Stimulated activated CD8-positive, alpha-beta memory T cell treated with anti-CD3 and anti-CD28 coated beads, Interleukin-4, amount 100 ng/mL, for 24 hours (primary cell): ENCODE results near the gene DCLK1.

Experiments used
- DNase-seq: peaks from one replicate; pipeline ENCODE4 v3.0.0-alpha.2; 2020; ENCODE audit warnings: low read depth

The DCLK1 gene

DNA sequence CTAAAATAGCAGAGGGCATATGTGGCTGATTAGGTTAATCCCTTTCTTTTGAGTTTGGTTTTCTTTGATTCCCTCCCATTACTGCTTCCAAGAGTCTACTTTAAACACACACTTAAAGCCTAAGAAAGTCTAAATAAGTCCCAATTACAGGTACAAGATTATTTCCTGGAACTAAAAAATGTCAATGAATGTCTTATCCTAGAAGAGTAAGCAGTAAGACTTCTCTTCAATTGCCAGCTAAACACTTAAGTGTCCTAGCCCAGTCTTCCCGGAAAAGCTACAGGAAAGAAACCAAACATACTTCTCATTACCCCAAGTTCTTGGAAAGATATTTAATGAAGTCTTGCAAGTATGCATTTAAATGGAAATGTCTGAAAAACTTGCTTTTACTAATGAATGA lies 233.1 kb downstream of the DCLK1 start:
- no peak for DNase-seq

DNA sequence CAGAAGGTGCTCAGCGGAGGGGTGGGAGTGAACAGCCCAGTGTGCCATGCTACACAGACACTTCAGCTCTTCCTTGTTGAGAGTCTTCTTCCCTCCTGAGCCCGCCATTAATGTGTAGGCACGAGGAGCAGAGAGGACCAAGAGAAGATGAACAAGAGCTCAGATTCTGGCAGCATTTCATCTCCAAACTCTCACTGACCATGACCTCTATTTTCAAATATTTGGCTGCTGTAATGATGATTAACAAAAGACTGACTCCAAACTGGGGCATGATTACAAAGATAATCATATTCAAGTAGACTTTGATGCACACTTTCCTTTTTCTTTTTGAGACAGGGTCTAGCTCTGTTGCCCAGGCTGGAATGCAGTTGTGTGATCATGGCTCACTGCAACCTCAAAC lies 236.5 kb downstream of the DCLK1 start:
- DNase-seq, result no peak

DNA sequence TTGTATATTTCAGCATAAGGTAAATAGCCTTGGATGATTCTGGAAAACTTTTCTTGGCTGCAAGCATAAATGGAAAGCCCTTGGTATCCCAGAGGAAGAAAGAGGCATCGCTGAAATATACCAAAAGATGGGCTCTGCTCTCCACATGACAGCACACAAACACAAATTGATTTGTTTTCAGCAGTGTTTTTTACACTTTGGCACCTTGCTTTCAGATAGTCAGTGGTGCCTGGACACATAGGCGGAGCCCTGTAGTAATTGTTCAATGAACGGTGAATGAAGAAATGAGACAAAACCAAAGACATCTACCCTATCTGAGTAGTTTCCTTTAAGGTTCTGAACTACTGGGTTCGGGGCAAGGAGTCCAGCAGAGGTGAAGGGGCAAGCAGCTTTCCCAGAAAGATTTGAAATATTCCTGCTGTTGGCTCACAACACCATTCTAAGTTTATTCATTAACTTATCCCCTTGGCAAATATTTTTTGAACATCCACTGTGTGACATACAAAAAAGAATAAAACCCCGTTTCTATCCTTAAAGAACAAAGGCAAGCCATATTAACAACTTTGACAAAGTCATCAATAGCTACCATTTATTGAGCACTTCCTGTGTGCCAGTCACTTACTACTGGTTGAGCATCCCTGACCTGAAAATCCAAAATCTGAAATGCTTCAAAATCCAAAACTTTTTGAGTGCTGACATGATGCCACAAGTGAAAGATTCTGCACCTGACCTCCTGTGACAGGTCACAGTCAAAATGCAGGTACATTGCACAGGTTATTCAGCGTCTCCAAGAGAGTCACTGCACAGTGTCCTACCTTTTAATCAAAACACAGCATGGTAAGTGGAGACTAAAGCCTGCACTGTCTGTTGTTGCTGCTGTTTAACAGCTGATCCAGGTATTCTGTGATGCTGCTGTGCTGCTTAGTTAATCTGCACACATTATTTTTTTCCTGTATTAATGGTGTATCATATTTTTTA lies 238.1 kb downstream of the DCLK1 start:
- DNase-seq, result no peak

DNA sequence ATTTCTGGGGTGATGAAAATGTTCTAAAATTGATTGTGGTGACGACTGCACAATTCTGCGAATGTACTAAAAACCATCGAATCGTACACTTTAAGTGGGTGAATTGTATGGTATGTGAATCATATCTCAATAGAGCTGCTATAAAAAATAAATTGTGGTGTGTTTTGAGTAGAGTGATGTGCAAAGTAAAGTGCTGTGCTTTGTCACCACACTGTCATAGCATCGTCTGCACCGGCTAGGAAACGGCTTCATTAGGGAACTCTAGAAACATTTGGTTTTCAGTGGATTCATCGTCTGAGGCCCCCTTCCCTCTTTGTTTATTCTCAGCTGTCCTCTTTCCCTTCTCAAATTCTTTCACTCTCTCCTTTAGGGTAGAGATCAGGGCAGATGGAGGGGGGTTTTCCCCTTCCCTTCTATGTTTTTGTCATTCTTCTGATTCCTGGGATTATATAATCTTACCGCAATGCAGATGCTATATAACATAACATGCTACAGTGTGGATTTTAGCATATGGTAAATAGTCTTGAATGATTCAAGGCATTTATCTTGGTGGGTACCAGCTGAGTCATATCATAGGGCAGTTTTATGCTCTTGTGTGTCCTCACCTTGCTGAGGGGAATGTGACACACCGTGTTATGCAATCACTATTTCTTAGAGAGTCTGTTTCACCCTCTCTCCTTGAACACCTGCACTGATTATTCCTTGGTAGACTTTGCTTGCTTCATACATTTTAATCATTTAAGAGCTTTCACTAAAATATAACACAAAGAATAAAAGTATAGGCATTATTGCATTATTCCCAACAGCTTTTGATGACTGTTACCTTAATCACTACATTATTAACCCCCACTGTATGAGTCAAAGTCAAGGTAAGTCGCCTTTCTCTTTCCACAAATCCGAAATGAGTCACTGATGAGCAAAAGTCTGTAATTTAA lies 239.4 kb downstream of the DCLK1 start:
- no peak for DNase-seq

DNA sequence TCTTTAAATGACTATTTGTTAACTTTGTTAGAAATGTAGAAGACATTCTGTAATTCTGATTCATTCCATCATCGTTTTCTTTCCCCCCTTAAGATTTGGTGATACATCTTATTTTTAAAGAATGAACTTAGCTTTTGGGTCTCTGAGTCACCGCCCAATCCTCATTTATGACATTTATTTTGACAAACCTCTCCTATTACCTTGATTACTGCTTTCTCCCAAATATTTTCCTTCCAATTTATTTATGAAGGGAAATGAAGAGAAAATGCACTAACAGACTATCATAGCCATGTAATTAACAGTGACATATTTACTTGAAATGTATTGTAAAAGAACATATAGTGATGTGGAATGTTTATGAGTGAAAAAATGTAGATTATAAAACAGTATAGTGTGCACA lies 241.6 kb downstream of the DCLK1 start:
- DNase-seq, result no peak

DNA sequence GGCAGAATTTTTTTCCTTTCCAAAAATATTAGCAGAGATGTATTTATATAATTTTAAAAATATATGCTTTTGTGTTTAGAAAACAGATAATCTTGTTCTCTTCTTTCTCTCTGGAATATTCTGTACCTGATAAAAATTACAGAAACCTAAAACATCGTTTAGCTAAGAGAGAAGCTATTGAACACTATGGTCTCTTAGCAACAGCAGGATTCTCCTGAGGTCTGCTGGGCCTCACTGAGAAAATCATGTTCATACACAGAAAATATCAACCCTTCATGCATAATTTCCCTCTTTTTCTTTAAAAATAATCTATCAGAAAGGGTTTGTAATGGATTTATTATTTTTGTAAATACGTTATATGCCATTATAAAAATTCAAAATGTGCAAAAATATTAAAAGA lies 242.2 kb downstream of the DCLK1 start:
- no peak for DNase-seq

DNA sequence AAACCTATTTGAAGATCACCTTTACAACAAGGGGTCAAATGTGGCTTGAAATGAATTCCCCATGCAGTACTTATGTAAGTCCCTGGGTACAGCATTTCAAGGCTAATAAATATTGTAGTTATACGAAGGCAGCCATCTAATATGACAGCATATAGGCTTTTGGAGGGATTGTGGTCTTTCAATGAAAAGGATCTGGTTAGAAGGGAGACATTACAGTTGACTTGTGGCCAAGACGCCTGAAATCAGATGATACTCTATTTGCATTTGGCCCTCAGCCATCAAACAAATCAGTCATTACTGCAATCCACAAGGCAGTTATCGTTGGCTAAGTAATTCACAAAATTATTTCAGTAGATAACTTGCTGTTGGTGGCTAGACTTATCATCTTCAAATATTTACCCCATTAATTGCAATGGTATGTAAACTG lies 242.7 kb downstream of the DCLK1 start:
- no peak for DNase-seq

DNA sequence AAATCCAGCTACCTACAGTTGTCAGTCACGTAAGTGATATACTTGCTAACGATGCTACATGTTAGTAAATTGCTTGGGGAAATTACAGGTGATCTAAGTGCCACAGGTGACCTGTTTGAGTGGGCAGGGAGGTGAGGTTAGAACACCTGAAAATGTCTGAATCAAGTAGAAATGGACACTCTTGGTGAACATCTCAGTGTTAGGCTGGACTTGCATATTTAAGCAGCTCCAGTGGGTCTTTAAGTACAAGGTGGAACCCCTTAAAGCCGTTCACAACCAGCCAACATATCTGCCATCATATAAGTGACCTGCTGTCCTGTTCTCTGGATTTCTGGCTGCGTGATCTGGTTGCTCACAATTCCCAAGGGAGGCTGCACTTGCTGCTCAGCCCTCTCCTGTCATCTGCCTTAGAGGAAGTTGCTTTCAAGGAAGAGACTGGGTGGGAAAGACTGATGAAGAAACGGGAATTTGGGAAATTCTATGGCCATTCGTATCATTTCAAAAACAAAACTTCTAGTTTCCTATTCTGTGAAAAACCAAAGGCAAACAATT lies 244.0 kb downstream of the DCLK1 start:
- no peak for DNase-seq

DNA sequence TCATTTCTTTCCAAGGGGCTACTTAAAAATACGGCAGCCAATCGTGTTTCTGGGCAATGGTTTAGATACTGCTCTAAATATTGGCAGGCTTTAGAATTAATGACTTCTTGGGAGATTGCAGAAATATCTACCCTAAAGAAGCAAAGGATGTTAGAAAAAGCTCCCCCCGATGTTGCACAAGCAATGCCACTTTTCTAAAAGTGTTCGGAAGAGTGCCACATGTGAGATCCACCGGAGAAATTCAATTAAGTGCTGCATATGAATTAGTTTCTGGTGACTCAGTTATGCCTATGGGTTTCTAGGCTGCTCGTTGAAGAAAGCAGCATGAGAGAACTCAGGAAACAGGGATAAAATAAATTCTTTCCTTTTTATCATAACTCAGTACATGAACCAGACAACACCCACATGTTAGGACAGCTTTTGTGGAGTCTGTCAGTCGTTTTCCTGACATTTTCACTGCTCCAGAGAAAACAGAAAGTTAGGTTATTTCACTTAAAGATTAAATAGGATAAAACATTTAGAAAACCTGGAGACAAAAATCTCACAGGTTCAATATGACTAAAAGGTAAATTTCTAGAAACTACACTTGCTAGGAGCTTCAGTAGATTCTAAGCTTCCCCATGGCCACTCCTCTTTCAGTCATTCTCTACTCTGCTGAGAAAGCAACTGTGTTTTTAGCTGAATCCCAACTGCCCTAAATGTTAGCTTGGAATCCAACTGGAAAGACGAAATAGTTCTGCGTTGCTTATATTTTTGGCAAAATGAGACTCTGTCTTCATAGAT lies 244.7 kb downstream of the DCLK1 start:
- DNase-seq, result no peak

DNA sequence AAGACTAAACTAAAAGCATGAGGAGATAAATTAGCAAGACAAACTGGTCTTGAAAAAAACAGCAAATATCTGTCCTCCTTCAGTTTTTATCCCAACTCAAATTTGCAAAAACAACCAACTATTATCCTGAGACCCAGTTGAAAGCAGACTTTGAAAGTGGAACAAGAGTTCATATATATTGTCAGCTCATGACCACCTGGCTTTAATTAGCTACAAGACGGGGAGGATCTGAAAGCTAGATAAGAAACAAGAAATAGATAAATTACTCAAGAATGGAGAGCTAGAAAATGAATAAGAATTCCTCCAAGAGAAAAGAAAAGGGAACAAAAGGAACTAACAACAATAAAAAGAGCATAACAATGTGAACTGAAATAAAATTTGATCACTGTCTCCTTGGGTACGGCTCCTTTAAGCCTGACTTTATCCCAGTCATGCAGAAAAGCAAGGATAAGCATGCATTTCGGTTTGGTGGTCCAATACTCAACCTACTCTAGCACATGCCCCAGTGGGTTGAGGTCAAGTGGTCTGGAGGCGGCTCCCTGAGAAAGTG lies 246.9 kb downstream of the DCLK1 start:
- DNase-seq, result no peak

DNA sequence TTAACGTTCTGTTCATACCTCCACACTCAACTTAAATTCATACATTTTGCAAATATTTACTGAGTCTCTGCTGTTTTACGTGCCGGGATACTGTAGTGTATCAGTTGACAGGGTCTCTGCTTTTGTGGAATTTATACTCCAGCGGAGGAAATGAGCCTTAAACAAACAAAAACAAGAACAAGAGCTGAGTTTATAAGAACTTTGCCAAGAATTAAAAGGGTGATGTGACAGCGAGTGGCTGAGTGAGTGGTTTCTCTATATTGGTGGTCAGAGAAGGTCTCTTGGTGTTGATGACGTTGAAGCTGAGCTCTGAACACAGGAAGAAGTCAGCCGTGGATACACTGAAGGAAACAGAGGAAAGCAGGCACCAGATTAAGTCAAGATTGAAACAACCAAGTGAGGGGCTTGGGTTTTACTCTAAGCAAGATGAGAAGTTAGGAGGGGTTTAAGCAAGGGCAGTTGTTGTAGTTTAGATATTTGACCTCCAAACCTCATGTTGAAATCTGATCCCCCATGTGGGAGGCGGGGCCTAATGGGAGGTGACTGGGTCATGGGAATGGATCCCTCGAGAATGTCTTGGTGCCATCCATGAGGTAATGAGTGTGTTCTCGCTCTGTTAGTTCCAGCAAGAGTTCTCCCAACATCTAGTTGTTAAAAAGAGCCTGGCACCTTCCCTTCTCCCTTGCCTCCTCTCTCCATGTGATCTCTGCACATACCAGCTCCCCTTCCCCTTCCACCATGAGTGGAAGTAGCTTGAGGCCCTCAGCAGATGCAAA lies 248.3 kb downstream of the DCLK1 start:
- no peak for DNase-seq

DNA sequence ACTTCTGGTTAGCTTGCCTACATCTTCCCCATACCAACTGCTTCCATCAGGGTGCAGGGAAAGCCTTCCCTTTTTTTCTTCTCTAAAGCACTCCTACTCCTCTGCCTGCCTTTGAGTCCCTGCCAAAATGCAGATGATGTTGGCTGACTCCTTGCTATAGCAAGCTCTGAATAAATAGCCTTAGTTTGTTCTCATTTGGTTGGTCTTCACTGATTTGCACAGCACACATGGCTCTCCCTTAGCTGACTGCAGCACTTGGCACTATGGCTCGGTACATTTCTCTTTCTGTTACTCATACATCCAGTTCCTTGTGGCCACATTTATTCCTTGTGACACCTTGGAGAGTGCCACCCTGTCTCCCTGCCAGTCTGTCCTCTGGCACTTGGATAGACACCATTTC lies 249.8 kb downstream of the DCLK1 start:
- DNase-seq, result no peak

DNA sequence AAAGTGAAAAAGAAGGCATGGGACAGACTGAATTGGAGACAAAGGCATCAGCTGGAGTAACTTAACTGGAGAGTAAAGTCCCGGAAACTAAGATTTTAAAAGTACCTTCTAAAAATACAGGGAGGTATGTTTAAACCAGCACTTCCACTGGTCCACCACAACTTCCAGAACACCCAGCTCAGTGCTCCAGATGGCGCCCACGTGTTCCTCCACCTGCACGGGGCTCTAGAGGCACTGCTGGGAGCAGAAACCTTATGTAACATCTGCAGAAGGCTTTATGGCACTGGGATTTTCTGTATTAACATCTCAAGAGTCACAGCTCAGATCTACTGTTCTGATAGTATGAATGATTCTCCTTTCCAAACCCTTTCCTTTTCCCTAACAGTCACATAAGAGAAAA lies 252.1 kb downstream of the DCLK1 start:
- DNase-seq, result no peak

DNA sequence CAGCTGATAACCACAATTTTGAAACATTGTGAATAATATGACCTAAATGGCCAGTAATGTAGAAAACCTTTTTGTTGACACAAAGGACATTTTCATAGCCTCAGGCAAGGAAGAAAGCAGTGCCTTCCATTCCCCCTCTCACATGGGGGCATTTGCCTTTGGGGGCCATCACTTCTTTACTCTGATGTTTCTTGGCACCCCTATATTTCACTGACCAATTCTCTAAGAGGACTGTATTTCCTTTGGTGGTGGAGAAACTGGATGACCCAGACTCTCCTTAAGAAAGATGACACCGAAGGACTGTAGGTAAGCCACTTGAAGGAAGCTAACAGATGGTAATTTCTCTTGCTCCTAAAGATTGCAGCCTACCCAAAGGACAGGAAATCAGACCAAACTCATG lies 254.6 kb downstream of the DCLK1 start:
- no peak for DNase-seq

DNA sequence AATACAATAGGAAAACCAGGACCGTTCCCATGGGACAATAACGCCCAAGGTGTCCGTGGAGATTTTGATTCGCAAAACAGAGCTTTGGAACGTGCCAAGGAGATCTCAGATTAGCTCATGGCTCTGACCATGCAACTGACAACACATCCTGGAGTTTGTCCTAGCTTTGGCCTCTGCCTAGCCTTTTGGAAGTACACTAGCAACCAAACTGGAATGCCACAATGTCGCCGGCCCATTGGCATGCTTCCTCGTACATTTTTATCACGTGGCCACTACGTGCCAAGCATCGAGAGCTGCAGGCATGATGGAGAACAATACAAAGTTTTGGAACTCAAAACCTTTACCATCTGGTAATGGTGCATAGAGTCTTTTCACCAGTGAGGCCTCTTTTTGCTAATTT lies 256.5 kb downstream of the DCLK1 start:
- no peak for DNase-seq

DNA sequence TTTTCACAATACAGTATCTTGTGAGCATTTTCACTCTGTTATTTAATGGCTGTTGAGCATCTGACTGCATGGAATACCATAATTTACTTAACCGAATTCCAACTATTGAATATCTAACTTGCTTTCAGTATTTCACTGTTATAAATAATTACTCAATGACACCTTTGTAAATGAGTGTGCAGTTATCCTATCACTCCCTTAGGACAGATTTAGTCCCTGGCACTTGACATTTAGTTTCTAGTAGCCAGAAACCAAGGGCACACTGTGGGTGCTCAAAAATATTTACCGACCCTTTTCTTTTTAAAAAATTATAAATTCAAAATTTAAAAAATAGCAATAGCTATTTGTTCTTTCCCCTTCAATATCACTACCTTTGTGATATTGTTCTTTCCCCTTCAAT lies 258.8 kb downstream of the DCLK1 start:
- DNase-seq, result no peak

DNA sequence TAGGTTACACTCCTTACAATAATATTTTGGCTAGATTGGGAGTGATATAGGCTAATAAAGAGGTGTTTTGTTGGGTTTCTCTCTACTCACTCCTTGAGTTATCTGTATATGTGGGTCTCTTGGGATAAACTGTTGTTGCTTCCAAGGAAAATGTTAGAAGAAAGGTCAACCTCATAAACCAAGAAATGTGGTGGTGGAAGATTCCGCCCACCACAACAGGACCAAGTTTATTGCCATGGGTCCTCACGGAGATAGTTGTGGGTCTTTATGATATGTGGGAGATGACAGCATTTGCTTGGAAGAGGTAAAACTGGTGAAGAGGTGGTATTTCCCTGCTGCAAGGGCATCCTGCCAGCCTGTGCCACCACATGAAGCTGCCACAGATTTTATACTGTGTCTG lies 259.6 kb downstream of the DCLK1 start:
- no peak for DNase-seq

DNA sequence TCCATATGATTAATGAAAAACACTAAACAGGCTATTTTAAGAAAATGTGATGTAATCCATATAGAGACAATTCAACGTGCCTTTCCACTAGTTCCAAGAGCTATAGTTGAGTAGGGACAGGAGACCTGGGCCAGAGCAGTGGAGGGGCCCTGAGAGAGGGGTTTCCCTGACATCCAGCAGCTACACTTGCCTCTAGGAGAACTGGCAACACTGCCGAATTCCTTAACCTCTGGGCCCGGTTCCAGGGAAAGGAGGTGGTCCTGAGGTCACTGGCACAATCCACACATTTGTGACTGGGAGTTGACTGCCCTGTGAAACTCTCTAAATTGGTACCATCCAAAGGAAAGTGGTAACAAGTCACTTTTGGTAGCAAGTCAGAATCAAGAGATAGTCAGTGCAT lies 264.4 kb downstream of the DCLK1 start:
- no peak for DNase-seq

DNA sequence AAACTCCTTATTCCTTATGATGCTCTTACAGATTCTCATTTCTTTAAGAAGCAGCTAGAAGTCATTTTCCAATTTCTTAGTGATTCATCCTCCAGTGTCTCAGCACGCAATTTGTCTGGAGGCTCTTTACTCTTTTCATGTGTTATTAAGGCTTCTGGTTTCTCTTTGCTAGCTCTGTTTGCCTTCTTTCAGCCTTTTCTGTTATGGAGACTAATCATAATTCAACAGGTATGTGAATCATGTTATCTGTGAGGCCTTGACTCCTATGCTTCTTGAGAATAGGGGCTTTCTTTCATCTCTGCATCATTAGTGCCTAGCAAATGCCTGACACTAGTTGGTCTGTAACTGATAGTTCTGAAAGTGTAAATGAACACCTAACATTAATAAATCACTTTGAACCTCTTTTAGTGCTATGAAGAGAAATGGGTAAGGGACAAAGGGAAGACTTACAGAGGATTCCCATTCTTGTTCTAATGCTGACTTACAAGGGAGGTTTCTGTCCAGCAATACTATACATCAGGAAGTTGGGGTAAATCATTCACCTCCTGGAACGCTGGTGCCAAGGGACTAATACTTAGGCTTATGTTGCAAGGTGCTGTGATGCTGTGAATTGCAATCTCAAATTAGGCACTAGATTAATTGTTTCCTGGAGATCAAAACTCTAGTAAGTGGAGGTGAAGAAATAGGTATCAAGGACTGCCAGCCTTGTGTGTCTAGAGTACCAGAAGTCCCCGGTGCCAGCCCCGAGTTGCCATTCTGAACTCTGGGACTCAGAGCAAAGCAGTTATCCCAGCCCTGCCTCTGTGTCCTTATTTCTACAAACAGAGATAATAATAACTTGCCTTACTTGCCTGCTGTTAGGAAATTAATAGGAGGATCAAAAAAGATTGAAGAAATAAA lies 265.6 kb downstream of the DCLK1 start:
- no peak for DNase-seq

DNA sequence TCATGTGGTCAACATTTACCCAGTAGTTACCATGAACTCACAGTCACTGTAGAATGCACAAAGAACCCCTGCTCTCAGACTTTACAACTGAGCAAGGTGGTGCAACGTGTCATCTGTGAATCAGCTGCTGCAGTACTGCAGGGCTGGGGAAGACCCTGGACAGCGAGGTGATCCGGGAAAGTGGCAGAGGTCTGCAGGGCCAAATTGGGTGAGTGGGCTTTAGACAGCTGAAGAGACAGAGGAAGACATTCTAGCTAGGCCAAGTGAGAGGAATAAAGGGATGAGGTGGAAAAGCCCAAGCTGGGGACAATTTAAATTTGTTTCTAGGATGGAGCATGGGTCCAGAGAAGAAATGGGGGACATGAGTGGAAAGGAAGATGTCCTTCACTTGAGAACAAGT lies 270.5 kb downstream of the DCLK1 start:
- no peak for DNase-seq
